BLaER1 (cell line): ENCODE measurements around the gene ANKRD55.
"Not testable (repeated sequence)": the region's sequence is repeated elsewhere in the genome, so short reads cannot be mapped to it uniquely, and the experiment has no call there.

Experiments
- H3K27ac ChIP-seq: shearing (Covaris generic); formaldehyde crosslinking; 2 replicates; pipeline ENCODE4 v1.8.1; 2022
- H3K27me3 ChIP-seq: shearing (Covaris generic); formaldehyde crosslinking; 2 replicates; pipeline ENCODE4 v1.8.1; 2022
- H3K36me3 ChIP-seq: shearing (Covaris generic); formaldehyde crosslinking; 2 replicates; pipeline ENCODE4 v1.8.1; 2022
- H3K4me1 ChIP-seq: shearing (Covaris generic); formaldehyde crosslinking; 2 replicates; pipeline ENCODE4 v1.8.1; 2022
- H3K4me2 ChIP-seq: shearing (Covaris generic); formaldehyde crosslinking; 2 replicates; pipeline ENCODE4 v1.8.1; 2022
- H3K4me3 ChIP-seq: shearing (Covaris generic); formaldehyde crosslinking; 2 replicates; pipeline ENCODE4 v1.8.1; 2022
- H3K9ac ChIP-seq: shearing (Covaris generic); formaldehyde crosslinking; 2 replicates; pipeline ENCODE4 v1.8.1; 2022
- H3K9me3 ChIP-seq: shearing (Covaris generic); formaldehyde crosslinking; 2 replicates; pipeline ENCODE4 v1.8.1; 2022
- H4K20me1 ChIP-seq: shearing (Covaris generic); formaldehyde crosslinking; 2 replicates; pipeline ENCODE4 v1.8.1; 2022
- Cebpa-rat ChIP-seq: shearing (Covaris generic); IDR thresholded peaks from 2 replicates; pipeline ENCODE4 v1.8.1; 2022

ANKRD55 gene

DNA sequence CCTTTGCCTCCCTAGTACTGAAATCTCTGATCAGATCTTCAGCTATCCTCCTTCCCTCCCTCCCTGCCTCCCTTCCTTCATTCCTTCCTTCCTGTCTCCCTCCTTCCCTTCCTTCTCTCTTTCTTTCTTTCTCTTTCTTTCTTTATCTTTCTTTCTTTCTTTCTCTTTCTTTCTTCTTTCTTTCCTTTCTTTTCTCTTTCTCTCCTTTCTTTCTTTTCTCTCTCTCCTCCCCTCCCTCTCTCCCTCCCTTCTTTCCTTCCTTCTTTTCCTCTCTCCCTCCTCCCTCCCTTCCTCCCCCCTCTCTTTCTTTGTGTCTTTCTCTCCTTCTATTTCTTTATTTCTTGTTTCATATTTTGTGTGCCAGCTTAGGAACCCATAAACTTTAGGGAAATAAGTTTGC, 23.9 kb upstream of the ANKRD55 start:
- H3K36me3 ChIP-seq = no peaks in the 10 kb centered on the region
- TF ChIP-seq Cebpa-rat = no peak
- no peak overlapping the region for H3K9ac ChIP-seq
- H3K4me1 ChIP-seq = peaks cover 5% of the 10 kb centered on the region
- H3K9me3 ChIP-seq = peaks cover 24% of the 10 kb centered on the region
- H3K4me2 ChIP-seq = no peak overlapping the region
- no peaks in the 10 kb centered on the region for H4K20me1 ChIP-seq
- no peak overlapping the region for H3K27ac ChIP-seq
- H3K4me3 ChIP-seq = no peak overlapping the region
- H3K27me3 ChIP-seq = no peaks in the 10 kb centered on the region

DNA sequence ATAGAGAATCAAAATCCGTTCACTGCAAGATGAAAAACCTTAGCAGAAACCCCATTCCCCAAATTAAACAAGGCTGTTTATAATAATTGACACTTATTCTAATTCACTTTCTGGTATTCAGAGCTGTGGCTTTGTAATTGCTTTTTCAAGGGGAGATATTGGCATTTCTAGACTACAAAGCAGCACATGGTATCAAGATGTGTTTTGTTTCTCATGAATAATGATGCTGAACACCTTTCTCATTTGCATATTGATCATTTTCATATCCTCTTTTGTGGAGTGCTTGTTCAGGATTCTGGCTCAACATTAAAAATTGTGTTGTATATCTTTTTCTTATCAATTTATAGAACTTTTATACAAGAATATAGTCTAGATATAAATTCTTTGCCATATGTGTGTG, 22.4 kb upstream of the ANKRD55 start:
- no peak overlapping the region for H3K4me2 ChIP-seq
- no peak for TF ChIP-seq Cebpa-rat
- no peaks in the 10 kb centered on the region for H4K20me1 ChIP-seq
- no peak overlapping the region for H3K9ac ChIP-seq
- H3K4me3 ChIP-seq = no peak overlapping the region
- no peak overlapping the region for H3K27ac ChIP-seq
- H3K27me3 ChIP-seq = no peaks in the 10 kb centered on the region
- H3K4me1 ChIP-seq = no peaks in the 10 kb centered on the region
- H3K36me3 ChIP-seq = no peaks in the 10 kb centered on the region
- H3K9me3 ChIP-seq = peaks cover 24% of the 10 kb centered on the region

DNA sequence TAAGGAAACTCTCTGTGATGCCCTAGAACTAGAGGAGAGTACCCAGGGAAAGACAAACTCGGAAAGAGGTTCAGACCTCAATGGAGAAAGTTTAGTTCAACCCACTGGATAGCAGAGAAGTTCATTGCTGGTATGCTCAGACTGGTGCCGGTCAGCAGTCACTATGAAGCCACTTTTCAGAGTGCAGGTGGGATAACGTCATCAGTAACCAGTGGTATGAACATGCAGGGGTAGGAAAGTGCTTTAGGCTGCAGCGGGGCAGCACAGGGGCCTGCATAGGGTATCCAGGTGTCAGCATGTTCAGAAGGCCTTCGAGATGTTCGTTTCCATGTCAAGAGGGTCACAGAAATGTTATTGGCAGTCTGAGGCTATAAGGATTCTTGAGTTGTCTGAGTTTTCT, 20.8 kb upstream of the ANKRD55 start:
- no peak overlapping the region for H3K4me2 ChIP-seq
- no peak for TF ChIP-seq Cebpa-rat
- no peak overlapping the region for H3K27ac ChIP-seq
- H3K9me3 ChIP-seq = peaks cover 18% of the 10 kb centered on the region
- H3K4me3 ChIP-seq = no peak overlapping the region
- H3K27me3 ChIP-seq = no peaks in the 10 kb centered on the region
- H3K36me3 ChIP-seq = no peaks in the 10 kb centered on the region
- H3K4me1 ChIP-seq = 0 out of 2 replicates have a peak, but pooled peaks cover 5% of the 10 kb centered on the region
- no peaks in the 10 kb centered on the region for H4K20me1 ChIP-seq
- no peak overlapping the region for H3K9ac ChIP-seq

DNA sequence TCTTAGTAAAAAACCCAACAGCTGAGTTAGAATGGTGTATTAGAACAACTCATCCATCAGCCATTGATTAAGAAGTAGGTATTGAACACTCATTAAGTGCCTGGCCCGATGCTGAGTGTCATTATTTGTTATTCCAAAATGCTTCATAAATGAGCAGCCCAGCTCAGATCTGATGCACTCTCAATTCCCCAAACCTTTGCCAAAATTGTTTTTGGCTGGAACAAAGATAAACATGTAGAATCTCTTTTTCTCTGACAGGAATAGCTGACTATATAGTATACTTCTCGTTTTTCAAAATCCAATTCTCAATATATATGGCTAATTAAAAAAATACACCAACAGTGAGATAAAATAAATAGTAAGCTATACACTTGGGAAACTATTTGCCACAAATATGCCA, 20.0 kb upstream of the ANKRD55 start:
- Histone ChIP-seq H3K4me1 (peaks cover 6% of the 10 kb centered on the region; the same call in 1 of the 2 replicates), H3K27ac (no peak overlapping the region), H3K9me3 (peaks cover 17% of the 10 kb centered on the region), H4K20me1 (no peaks in the 10 kb centered on the region), H3K4me2 (no peak overlapping the region), H3K4me3 (no peak overlapping the region), H3K9ac (no peak overlapping the region), H3K27me3 (no peaks in the 10 kb centered on the region), H3K36me3 (no peaks in the 10 kb centered on the region)
- no peak for TF ChIP-seq Cebpa-rat

DNA sequence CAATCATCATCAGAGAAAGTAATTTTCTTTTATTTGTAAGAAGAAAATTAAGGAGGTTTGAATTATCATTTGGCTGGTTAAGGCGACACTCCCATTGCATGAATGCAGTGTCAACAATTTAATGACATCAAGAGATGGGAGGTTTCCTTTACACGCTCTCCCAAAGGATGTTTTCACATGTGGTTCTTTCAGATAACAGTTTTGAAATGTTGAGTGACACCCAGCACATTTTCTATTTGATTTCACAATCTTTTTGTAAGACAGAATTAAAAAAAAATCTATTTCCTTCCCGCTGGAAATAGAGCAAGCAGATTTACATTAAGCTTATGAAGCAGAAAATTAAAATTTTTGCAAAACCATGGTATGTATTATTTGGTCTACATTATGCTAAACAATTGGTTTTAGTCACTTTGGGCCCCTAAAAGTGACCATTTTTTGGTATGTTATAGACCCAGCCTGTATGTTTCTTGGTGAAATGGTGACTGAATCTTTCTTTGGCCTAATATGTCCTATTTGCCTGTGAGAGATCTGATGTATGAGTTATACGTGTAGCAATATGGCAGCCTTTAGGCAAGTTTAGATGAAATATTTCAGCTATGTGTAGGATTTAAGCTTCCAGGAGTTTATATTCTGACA, 18.9 kb upstream of the ANKRD55 start:
- H3K4me1 ChIP-seq = peaks cover 16% of the 10 kb centered on the region
- no peaks in the 10 kb centered on the region for H3K27me3 ChIP-seq
- no peak overlapping the region for H3K27ac ChIP-seq
- H4K20me1 ChIP-seq = no peaks in the 10 kb centered on the region
- no peak overlapping the region for H3K9ac ChIP-seq
- H3K4me2 ChIP-seq = no peak overlapping the region
- no peaks in the 10 kb centered on the region for H3K36me3 ChIP-seq
- TF ChIP-seq Cebpa-rat = no peak
- H3K4me3 ChIP-seq = no peak overlapping the region
- H3K9me3 ChIP-seq = peaks cover 15% of the 10 kb centered on the region

DNA sequence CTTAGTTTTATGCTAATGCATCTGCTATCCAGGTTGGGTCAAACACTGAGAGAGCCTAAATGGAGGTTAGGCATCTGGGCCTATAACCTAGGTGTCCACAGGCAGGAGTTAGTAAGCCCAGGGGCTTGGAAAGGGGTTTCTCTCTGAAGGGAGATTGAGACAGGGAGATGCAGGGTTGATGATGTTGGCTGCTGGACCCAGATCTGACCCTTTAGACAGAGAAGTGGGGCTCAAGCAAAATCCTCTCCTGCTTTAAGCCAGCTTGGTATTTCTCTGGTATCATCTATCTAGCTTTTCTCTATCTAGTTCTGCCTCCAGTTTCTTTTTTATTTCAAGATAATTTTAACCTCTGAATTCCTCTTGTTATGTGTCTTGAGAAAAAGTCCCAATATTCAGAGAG, 18.3 kb upstream of the ANKRD55 start:
- H4K20me1 ChIP-seq = no peaks in the 10 kb centered on the region
- no peaks in the 10 kb centered on the region for H3K36me3 ChIP-seq
- H3K9ac ChIP-seq = no peak overlapping the region
- no peaks in the 10 kb centered on the region for H3K27me3 ChIP-seq
- peaks cover 15% of the 10 kb centered on the region for H3K9me3 ChIP-seq
- no peak overlapping the region for H3K4me3 ChIP-seq
- no peak overlapping the region for H3K27ac ChIP-seq
- peaks cover 17% of the 10 kb centered on the region for H3K4me1 ChIP-seq
- H3K4me2 ChIP-seq = no peak overlapping the region
- TF ChIP-seq Cebpa-rat = no peak

DNA sequence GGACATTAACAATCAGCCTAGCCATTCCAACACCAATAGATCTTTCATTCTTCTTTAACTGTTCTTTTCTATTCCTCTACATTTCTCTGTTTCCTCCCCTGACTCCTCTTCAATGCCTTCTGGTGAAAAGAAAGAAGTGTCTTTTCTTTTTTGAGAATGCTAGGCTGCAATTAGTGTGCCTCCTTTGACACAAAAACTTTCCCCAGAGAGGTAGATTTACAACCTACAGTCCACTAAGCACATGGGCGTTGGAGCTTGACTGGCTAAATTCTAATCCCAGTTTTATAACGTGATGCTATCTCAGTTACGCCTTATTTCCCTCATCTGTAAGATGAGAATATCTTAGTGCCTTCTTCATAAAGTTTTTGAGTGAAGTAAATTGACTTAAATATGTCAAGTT, 16.9 kb upstream of the ANKRD55 start:
- no peaks in the 10 kb centered on the region for H3K36me3 ChIP-seq
- H3K4me3 ChIP-seq = no peak overlapping the region
- peaks cover 17% of the 10 kb centered on the region for H3K4me1 ChIP-seq
- H3K27me3 ChIP-seq = no peaks in the 10 kb centered on the region
- no peak overlapping the region for H3K4me2 ChIP-seq
- H3K27ac ChIP-seq = no peak overlapping the region
- no peaks in the 10 kb centered on the region for H4K20me1 ChIP-seq
- H3K9ac ChIP-seq = no peak overlapping the region
- TF ChIP-seq Cebpa-rat = no peak
- peaks cover 15% of the 10 kb centered on the region for H3K9me3 ChIP-seq

DNA sequence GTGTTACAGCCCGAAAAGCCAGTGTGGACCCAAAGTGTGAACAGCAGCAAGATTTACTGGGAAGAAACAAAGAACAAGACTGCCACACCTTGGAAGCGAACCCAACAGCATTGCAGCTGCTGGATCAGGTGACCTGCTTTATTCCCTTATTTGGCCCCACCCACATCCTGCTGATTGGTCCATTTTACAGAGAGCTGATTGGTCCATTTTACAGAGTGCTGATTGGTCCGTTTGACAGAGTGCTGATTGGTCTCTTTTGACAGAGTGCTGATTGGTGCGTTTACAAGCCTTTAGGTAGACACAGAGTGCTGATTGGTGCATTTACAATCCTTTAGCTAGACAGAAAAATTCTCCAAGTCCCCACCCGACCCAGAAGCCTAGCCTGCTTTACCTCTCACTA, 16.0 kb upstream of the ANKRD55 start:
- not testable (repeated sequence) for H3K4me2 ChIP-seq, H3K27ac ChIP-seq, H3K9ac ChIP-seq, H3K36me3 ChIP-seq, H3K4me3 ChIP-seq, H3K27me3 ChIP-seq, H4K20me1 ChIP-seq
- H3K9me3 ChIP-seq = peaks cover 15% of the 10 kb centered on the region
- H3K4me1 ChIP-seq = peaks cover 17% of the 10 kb centered on the region

DNA sequence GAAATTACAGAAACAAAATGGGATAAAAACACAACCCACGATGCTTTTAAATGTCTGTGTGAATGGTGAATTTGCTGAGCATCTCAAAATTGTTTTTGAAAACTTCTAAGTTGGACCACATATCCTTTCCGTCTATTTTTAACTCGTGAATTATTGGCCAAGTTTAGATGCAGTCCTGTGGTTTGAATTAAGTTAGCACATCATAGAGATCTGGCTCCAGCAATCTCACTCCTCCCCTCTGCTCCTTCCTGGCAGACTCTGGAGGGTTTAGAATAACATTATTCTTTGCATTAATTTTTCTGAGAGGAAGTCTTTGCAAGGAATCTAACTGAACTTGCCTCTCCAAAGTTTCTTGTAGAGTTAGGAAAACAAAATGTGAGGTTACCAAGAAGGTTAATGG, 14.5 kb upstream of the ANKRD55 start:
- H3K27me3 ChIP-seq = no peaks in the 10 kb centered on the region
- H3K36me3 ChIP-seq = no peaks in the 10 kb centered on the region
- H3K4me2 ChIP-seq = peak overlapping the region; percentile 34
- no peak for TF ChIP-seq Cebpa-rat
- H3K9ac ChIP-seq = no peak overlapping the region
- H3K4me1 ChIP-seq = peaks cover 17% of the 10 kb centered on the region
- peaks cover 26% of the 10 kb centered on the region for H3K9me3 ChIP-seq
- H4K20me1 ChIP-seq = no peaks in the 10 kb centered on the region
- H3K27ac ChIP-seq = no peak overlapping the region
- no peak overlapping the region for H3K4me3 ChIP-seq

DNA sequence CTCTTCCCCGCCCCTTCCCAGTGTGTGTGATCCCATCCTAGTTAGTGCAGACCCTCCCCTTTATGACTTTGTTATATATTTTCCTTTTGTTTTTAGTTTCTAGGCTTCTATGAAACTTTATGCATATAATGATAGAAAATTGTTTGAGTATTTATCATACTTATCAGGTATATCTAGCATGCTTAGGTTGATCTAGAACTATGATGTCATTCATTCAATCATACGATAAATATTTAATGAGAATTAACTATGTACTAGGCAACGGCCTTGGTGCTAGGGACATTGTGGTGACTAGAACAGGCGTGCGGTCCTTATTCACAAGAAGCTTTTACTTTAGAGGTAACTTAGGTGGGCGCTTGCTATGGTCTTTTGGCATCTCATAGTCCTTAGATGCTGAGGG, 13.6 kb upstream of the ANKRD55 start:
- no peak overlapping the region for H3K27ac ChIP-seq
- no peak overlapping the region for H3K4me3 ChIP-seq
- H3K9me3 ChIP-seq = peaks cover 34% of the 10 kb centered on the region
- no peak overlapping the region for H3K4me2 ChIP-seq
- no peaks in the 10 kb centered on the region for H3K27me3 ChIP-seq
- peaks cover 17% of the 10 kb centered on the region for H3K4me1 ChIP-seq
- TF ChIP-seq Cebpa-rat = no peak
- no peaks in the 10 kb centered on the region for H3K36me3 ChIP-seq
- no peak overlapping the region for H3K9ac ChIP-seq
- no peaks in the 10 kb centered on the region for H4K20me1 ChIP-seq

DNA sequence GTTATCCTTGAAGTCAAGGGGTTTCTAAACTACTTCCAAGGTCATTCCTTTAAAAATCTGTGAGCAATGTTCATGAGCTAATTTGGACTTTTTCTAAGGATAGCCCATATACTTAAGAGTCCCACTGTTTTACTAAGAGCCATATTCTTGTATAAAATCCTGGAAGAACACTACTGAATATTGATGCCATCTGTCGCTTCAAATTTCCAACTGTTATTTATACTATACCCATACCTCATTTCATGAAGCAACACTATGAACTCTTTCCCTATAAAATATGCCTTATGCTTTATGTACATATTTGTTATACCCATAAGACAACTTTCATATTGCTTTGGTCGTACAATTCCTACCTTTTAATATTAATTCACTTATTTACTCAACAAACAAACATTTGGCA, 12.4 kb upstream of the ANKRD55 start:
- Histone ChIP-seq H3K4me1 (peaks cover 17% of the 10 kb centered on the region), H3K4me3 (no peak overlapping the region), H3K4me2 (no peak overlapping the region), H3K27ac (no peak overlapping the region), H3K9me3 (peaks cover 41% of the 10 kb centered on the region), H3K27me3 (no peaks in the 10 kb centered on the region), H3K9ac (no peak overlapping the region), H3K36me3 (no peaks in the 10 kb centered on the region), H4K20me1 (no peaks in the 10 kb centered on the region)
- no peak for TF ChIP-seq Cebpa-rat
